GM18507 (cell line): Measurements from ENCODE around the gene CIART.

ENCODE experiments used
- DNase-seq: peaks from one replicate; pipeline ENCODE4 v3.0.0; 2011; ENCODE audit warnings: low read depth; ENCODE audit not compliant: insufficient read length; ENCODE audit errors: extremely low spot score
- FAIRE-seq: peaks from 2 replicates; lab custom pipeline; 2011; peaks lifted over from hg19 to GRCh38; lab: Jason Lieb, UNC

Gene CIART

GRCh38 chr1:150259758-150260669, 22.3 kb upstream of the CIART start:
- DNase-seq (no peak), FAIRE-seq (no peak)

- DNase-seq (no peak), FAIRE-seq (no peak)
Observed at GRCh38 chr1:150261367-150261766, 21.0 kb upstream of the CIART start.

GRCh38 chr1:150262388-150263320, 19.7 kb upstream of the CIART start:
- DNase-seq: no peak
- no peak for FAIRE-seq

GRCh38 chr1:150263549-150263948, 18.8 kb upstream of the CIART start:
- DNase-seq (no peak), FAIRE-seq (no peak)

GRCh38 chr1:150267896-150268295, 14.5 kb upstream of the CIART start:
- no peak for FAIRE-seq
- no peak for DNase-seq

- FAIRE-seq (peak; percentile 9), DNase-seq (no peak)
Observed at GRCh38 chr1:150268340-150268704, 14.0 kb upstream of the CIART start.

GRCh38 chr1:150268705-150269403, 13.5 kb upstream of the CIART start, which contains the start of gene APH1A:
Gene APH1A, minus strand, starts transcription at chr1:150269016. Its CDS starts 206 bp downstream, at chr1:150268810.
- DNase-seq (peak; percentile 95), FAIRE-seq (peak; percentile 93)

- no peak for FAIRE-seq
- no peak for DNase-seq
Observed at GRCh38 chr1:150269451-150269850, 12.9 kb upstream of the CIART start.

GRCh38 chr1:150271291-150271959, 10.9 kb upstream of the CIART start:
- DNase-seq (no peak), FAIRE-seq (no peak)

GRCh38 chr1:150273311-150273710, 9.0 kb upstream of the CIART start:
- FAIRE-seq: peak; percentile 24

GRCh38 chr1:150280138-150280707, 2.1 kb upstream of the CIART start:
- DNase-seq: no peak
- no peak for FAIRE-seq

More at GRCh38 chr1:150273311-150273710, 9.0 kb upstream of the CIART start:
- no peak for DNase-seq

GRCh38 chr1:150281221-150281757, 1.1 kb upstream of the CIART start:
- DNase-seq: no peak
- FAIRE-seq: peak; percentile 73

GRCh38 chr1:150282558-150282958, 204 bp downstream of the CIART start:
- DNase-seq (no peak), FAIRE-seq (no peak)

GRCh38 chr1:150283260-150283659, 906 bp downstream of the CIART start:
- FAIRE-seq: no peak
- no peak for DNase-seq

- no peak for FAIRE-seq
Observed at GRCh38 chr1:150288382-150288781, 6.0 kb downstream of the CIART start.

GRCh38 chr1:150288822-150289221, 6.5 kb downstream of the CIART start:
- no peak for FAIRE-seq

More at GRCh38 chr1:150288382-150288781, 6.0 kb downstream of the CIART start:
- DNase-seq: no peak

GRCh38 chr1:150293433-150294253, 11.3 kb downstream of the CIART start, which contains the start of gene MRPS21:
Gene MRPS21, plus strand, starts transcription at chr1:150293861. Its CDS starts 506 bp downstream, at chr1:150294367.
- peak; percentile 97 for FAIRE-seq
- peak; percentile 82 for DNase-seq

More at GRCh38 chr1:150288822-150289221, 6.5 kb downstream of the CIART start:
- DNase-seq: no peak
